Measurements from ENCODE around the gene SRPK2. TPM values are rescaled to one million over a fixed set of nuclear protein-coding genes. Genes with fewer than 3 reads are reported as not detected.
"Not testable (repeated sequence)": the region's sequence is repeated elsewhere in the genome, so short reads cannot be mapped to it uniquely, and the experiment has no call there.

Gene SRPK2
- total RNA-seq, 1 donor from 2014 or later = 28.8 TPM

- DNase-seq; ATAC-seq (ENCODE audit: poor library complexity); intact Hi-C loops (cut with DNase I): not testable (repeated sequence)
These were observed 40.5 kb downstream of the SRPK2 start for GRCh38 chr7:105348177-105348576.

- intact Hi-C loops (cut with DNase I) = no loop called here
- DNase-seq = no peak
- ATAC-seq (ENCODE audit: poor library complexity) = peak; percentile 10
These were observed 42.0 kb downstream of the SRPK2 start for GRCh38 chr7:105346593-105347322.

GRCh38 chr7:105346138-105346537 lies 42.6 kb downstream of the SRPK2 start:
- DNase-seq (no peak), ATAC-seq (ENCODE audit: poor library complexity) (peak; percentile 74)
- intact Hi-C loops (cut with DNase I) = no loop called here

GRCh38 chr7:105345725-105346124 lies 43.0 kb downstream of the SRPK2 start:
- no peak for ATAC-seq (ENCODE audit: poor library complexity)
- intact Hi-C loops (cut with DNase I) = no loop called here
- DNase-seq = no peak

GRCh38 chr7:105345003-105345402 lies 43.7 kb downstream of the SRPK2 start:
- DNase-seq (no peak), ATAC-seq (ENCODE audit: poor library complexity) (no peak)
- intact Hi-C loops (cut with DNase I) = no loop called here

GRCh38 chr7:105339404-105340323 lies 49.1 kb downstream of the SRPK2 start:
- intact Hi-C loops (cut with DNase I) = no loop called here
- DNase-seq (no peak), ATAC-seq (ENCODE audit: poor library complexity) (peak; percentile 75)

- DNase-seq (peak; percentile 57), ATAC-seq (ENCODE audit: poor library complexity) (peak; percentile 81)
- intact Hi-C loops (cut with DNase I) = no loop called here
These were observed 51.2 kb downstream of the SRPK2 start for GRCh38 chr7:105337529-105337928.

GRCh38 chr7:105336009-105336408 lies 52.7 kb downstream of the SRPK2 start:
- ATAC-seq (ENCODE audit: poor library complexity) (no peak), DNase-seq (no peak)
- intact Hi-C loops (cut with DNase I) = no loop called here

GRCh38 chr7:105332661-105333060 lies 56.1 kb downstream of the SRPK2 start:
- intact Hi-C loops (cut with DNase I) = loop anchor here (5.0 kb wide), 1 partner anchor 180 kb away; no protein-coding TSS in a partner anchor
- ATAC-seq (ENCODE audit: poor library complexity) = not testable (repeated sequence)

GRCh38 chr7:105330526-105330925 lies 58.2 kb downstream of the SRPK2 start:
- no peak for DNase-seq
- intact Hi-C loops (cut with DNase I) = loop anchor here (5.0 kb wide), 1 partner anchor 178 kb away; no protein-coding TSS in a partner anchor
- ATAC-seq (ENCODE audit: poor library complexity) = no peak

More at GRCh38 chr7:105332661-105333060, 56.1 kb downstream of the SRPK2 start:
- DNase-seq = not testable (repeated sequence)

- intact Hi-C loops (cut with DNase I) = no loop called here
- DNase-seq = no peak
- no peak for ATAC-seq (ENCODE audit: poor library complexity)
These were observed 61.5 kb downstream of the SRPK2 start for GRCh38 chr7:105327201-105327600.

- intact Hi-C loops (cut with DNase I) = no loop called here
- DNase-seq (no peak), ATAC-seq (ENCODE audit: poor library complexity) (no peak)
These were observed 63.4 kb downstream of the SRPK2 start for GRCh38 chr7:105325216-105325904.

- intact Hi-C loops (cut with DNase I); ATAC-seq (ENCODE audit: poor library complexity); DNase-seq: not testable (repeated sequence)
These were observed 64.1 kb downstream of the SRPK2 start for GRCh38 chr7:105324606-105325005.

GRCh38 chr7:105323366-105323765 lies 65.4 kb downstream of the SRPK2 start:
- no peak for ATAC-seq (ENCODE audit: poor library complexity)
- no peak for DNase-seq
- intact Hi-C loops (cut with DNase I) = no loop called here

GRCh38 chr7:105322655-105323277 lies 66.0 kb downstream of the SRPK2 start:
- DNase-seq (no peak), ATAC-seq (ENCODE audit: poor library complexity) (no peak)
- intact Hi-C loops (cut with DNase I) = no loop called here

- ATAC-seq (ENCODE audit: poor library complexity) = no peak
- DNase-seq = no peak
- intact Hi-C loops (cut with DNase I) = no loop called here
These were observed 66.8 kb downstream of the SRPK2 start for GRCh38 chr7:105321754-105322455.

GRCh38 chr7:105320896-105321295 lies 67.8 kb downstream of the SRPK2 start:
- no peak for DNase-seq
- intact Hi-C loops (cut with DNase I) = no loop called here

GRCh38 chr7:105319578-105319977 lies 69.1 kb downstream of the SRPK2 start:
- ATAC-seq (ENCODE audit: poor library complexity) = no peak
- intact Hi-C loops (cut with DNase I) = no loop called here
- no peak for DNase-seq

More at GRCh38 chr7:105320896-105321295, 67.8 kb downstream of the SRPK2 start:
- no peak for ATAC-seq (ENCODE audit: poor library complexity)
